ENCODE data around the gene ZNF639.
A peak's percentile ranks its signal among the peaks of the same experiment; 100 is the strongest.

The ZNF639 gene

DNA sequence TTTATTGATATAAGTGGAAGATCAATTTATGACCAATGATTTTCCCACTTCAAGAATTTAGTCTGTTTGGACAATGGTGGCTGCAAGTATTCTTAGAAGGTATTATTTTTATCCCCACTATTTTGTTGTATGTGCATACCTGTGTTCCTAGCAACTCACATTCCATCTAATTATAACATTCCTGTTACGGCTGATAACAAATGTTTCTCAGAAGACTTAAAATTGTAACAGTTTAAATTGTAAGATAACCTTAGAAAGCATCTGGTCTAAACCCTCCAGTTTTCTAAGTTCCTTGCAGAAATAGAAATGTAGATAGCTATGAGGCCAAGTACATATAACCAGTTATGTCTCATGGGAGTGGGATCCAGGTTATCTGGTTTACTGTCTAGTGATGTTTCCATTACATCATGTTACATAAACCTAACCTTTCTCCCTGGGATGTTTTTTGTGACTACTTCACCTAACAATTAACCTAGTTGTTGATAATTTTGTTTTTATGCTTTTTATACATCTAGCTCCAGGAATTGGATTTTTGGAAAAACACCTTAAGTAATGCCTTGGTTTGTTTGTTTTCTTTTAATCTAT lies 13.6 kb downstream of the ZNF639 start:
- no peak for DNase-seq (ENCODE audit: extremely low read depth, insufficient read length)
- Histone ChIP-seq H3K27me3 (replicated peaks; ENCODE audit: control insufficient read depth, insufficient read depth, low read length) (no peaks in the 10 kb centered on the region), H3K4me3 (replicated peaks; ENCODE audit: low read depth, low read length) (no peak overlapping the region), H3K36me3 (ENCODE audit: control insufficient read depth, insufficient read depth, low read length) (peaks cover 12% of the 10 kb centered on the region)
- TF ChIP-seq, protein P1, sequence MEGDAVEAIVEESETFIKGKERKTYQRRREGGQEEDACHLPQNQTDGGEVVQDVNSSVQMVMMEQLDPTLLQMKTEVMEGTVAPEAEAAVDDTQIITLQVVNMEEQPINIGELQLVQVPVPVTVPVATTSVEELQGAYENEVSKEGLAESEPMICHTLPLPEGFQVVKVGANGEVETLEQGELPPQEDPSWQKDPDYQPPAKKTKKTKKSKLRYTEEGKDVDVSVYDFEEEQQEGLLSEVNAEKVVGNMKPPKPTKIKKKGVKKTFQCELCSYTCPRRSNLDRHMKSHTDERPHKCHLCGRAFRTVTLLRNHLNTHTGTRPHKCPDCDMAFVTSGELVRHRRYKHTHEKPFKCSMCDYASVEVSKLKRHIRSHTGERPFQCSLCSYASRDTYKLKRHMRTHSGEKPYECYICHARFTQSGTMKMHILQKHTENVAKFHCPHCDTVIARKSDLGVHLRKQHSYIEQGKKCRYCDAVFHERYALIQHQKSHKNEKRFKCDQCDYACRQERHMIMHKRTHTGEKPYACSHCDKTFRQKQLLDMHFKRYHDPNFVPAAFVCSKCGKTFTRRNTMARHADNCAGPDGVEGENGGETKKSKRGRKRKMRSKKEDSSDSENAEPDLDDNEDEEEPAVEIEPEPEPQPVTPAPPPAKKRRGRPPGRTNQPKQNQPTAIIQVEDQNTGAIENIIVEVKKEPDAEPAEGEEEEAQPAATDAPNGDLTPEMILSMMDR (IDR thresholded peaks at IDR 0.05; ENCODE audit: insufficient read depth, low read length, poor library complexity, severe bottlenecking) = no peak

DNA sequence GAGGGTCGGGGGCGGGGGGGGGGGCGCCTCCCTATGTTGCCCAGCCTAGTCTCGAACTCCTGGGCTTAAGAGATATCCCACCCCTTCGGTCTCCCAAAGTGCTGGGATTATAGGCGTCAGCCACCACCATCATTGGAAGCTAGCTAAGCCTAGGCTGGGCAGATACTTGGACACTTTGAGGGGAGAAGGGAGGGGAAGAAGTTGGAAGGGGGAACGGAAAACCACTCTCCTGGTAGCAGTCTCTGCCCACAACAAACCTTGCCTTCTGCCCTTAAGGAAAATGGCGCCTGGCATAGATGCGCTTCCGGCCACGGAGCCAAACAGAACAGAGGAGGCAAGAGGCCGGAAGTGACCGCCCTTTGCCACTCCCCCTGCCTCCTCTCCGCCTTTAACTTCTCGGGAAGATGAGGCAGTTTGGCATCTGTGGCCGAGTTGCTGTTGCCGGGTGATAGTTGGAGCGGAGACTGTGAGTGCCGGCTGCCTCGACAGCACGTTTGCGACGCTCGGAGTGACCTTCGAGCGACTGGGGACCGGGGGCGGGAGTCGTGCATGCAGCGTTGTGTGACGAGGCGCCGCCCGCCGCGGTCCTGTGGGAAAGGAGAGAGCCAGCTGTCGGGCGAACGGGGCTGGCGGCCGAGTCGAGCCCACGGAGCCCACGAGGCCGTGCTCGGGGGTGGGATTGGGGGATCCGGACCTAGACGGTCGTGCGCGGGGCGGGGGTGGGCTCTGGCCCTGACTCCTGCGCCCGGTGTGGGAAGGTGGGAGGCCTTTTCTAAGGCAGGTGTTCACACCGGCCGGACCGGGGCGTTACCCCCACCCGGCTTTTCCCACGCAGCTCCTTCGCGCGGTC lies 24.7 kb downstream of the ZNF639 start, which contains the start of gene MFN1:
TSS of gene MFN1 (plus strand) at position 365 of the 850 bp plus-strand sequence. CDS start 1,143 bp downstream, outside the sequence.
- DNase-seq (ENCODE audit: extremely low read depth, insufficient read length) = peak; percentile 87
- Histone ChIP-seq H3K36me3 (ENCODE audit: control insufficient read depth, insufficient read depth, low read length) (peaks cover 3% of the 10 kb centered on the region), H3K4me3 (replicated peaks; ENCODE audit: low read depth, low read length) (peak within 1 kb of the TSS; percentile 94), H3K27me3 (replicated peaks; ENCODE audit: control insufficient read depth, insufficient read depth, low read length) (no peaks in the 10 kb centered on the region)
- TF ChIP-seq, protein P1 (IDR thresholded peaks at IDR 0.05; ENCODE audit: insufficient read depth, low read length, poor library complexity, severe bottlenecking) = no peak

DNA sequence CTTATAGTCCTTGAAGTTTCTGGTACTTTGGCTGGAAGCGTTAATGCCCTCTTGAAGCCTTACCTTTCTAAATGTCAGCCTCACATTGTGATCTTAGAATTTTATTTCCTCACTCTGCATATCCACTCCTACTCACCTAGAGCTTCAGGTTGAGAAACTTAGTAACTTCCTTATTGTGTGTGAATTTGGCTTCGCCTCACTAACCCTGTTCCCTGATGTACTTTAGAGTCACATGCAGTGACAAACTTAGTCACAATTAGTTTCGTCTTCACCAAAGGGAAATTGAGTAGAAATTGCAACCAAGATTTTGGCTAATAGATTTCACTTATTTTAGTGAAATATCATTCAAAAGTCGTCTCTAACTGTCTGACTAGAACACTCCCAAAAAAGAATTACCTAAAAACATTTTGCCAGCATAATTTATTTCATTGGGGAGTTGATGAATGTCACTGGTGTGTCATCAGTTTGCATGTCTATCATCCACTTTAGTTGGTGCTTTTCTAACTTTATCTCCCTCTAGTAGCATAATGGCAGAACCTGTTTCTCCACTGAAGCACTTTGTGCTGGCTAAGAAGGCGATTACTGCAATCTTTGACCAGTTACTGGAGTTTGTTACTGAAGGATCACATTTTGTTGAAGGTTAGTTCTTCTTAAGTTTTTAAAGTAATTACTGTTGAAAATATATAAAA lies 25.6 kb downstream of the ZNF639 start:
- no peaks in the 10 kb centered on the region for H3K27me3 ChIP-seq (replicated peaks; ENCODE audit: control insufficient read depth, insufficient read depth, low read length)
- peaks cover 3% of the 10 kb centered on the region for H3K36me3 ChIP-seq (ENCODE audit: control insufficient read depth, insufficient read depth, low read length)
- H3K4me3 ChIP-seq (replicated peaks; ENCODE audit: low read depth, low read length) = peak overlapping the region; percentile 94
- TF ChIP-seq, protein P1 (IDR thresholded peaks at IDR 0.05; ENCODE audit: insufficient read depth, low read length, poor library complexity, severe bottlenecking) = no peak
- peak; percentile 65 for DNase-seq (ENCODE audit: extremely low read depth, insufficient read length)

DNA sequence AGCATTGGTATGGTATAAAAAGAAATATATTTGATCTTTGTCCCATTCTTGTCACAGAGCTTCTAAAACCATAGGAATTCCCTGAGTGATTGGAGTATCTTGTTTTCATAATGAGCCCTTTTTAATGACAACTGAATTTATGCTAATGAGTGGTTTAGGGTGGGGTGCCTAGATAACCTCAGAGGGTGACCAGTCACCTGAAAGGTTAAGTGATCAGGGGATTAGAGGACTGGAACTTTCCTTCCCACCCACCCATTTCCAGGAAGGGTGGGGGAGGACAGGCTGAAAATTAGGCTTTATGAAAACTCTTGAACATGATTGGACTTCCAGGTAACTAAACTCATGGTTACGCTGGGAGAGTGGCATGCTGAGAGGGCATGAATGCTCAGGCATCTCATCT lies 33.2 kb downstream of the ZNF639 start:
- no peak for DNase-seq (ENCODE audit: extremely low read depth, insufficient read length)
- H3K4me3 ChIP-seq (replicated peaks; ENCODE audit: low read depth, low read length) = no peak overlapping the region
- no peaks in the 10 kb centered on the region for H3K27me3 ChIP-seq (replicated peaks; ENCODE audit: control insufficient read depth, insufficient read depth, low read length)
- H3K36me3 ChIP-seq (ENCODE audit: control insufficient read depth, insufficient read depth, low read length) = peaks cover 28% of the 10 kb centered on the region
- TF ChIP-seq, protein P1 (IDR thresholded peaks at IDR 0.05; ENCODE audit: insufficient read depth, low read length, poor library complexity, severe bottlenecking) = no peak

DNA sequence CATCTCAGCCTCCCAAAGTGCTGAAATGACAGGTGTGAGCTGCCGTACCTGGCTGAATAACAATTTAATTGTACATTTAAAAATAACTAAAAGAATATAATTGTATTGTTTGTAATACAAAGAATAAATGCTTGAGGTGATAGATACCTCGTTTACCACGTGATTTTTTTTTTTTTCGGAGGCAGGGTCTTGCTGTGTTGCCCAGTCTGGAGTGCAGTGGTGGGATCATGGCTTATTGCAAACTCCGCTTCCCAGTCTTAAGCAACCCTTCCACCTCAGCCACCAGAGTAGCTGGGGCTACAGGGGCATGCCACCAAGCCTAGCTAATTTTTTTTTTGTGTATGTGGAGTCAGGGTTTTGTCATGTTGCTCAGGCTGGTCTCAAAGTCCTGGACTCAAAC lies 40.5 kb downstream of the ZNF639 start:
- no peak for DNase-seq (ENCODE audit: extremely low read depth, insufficient read length)
- Histone ChIP-seq H3K4me3 (replicated peaks; ENCODE audit: low read depth, low read length) (no peak overlapping the region), H3K27me3 (replicated peaks; ENCODE audit: control insufficient read depth, insufficient read depth, low read length) (no peaks in the 10 kb centered on the region), H3K36me3 (ENCODE audit: control insufficient read depth, insufficient read depth, low read length) (peaks cover 13% of the 10 kb centered on the region)
- TF ChIP-seq, protein P1 (IDR thresholded peaks at IDR 0.05; ENCODE audit: insufficient read depth, low read length, poor library complexity, severe bottlenecking) = no peak
